Hepatocyte (in vitro differentiated cells): ENCODE measurements around the gene CPLX1.

Experiments used
- EZH2 ChIP-seq: fragments of 200-600 bp; sonication (generic); IDR thresholded peaks from 2 replicates; pipeline ENCODE4 v1.6.1; 2016; ENCODE audit warnings: antibody characterized with exemption, mild to moderate bottlenecking, borderline replicate concordance
- EZH2phosphoT487 ChIP-seq: fragments of 200-600 bp; sonication (generic); IDR thresholded peaks from one replicate; pipeline ENCODE4 v1.6.1; 2018; ENCODE audit warnings: antibody characterized with exemption, mild to moderate bottlenecking, low read depth, moderate library complexity; ENCODE audit not compliant: unreplicated experiment, severe bottlenecking
- TF ChIP-seq, protein P1 (sequence below): fragments of 200-600 bp; sonication (generic); IDR thresholded peaks from 2 replicates; pipeline ENCODE4 v1.5.1; 2016; ENCODE audit warnings: antibody characterized with exemption, mild to moderate bottlenecking; ENCODE audit not compliant: poor library complexity

DNA sequence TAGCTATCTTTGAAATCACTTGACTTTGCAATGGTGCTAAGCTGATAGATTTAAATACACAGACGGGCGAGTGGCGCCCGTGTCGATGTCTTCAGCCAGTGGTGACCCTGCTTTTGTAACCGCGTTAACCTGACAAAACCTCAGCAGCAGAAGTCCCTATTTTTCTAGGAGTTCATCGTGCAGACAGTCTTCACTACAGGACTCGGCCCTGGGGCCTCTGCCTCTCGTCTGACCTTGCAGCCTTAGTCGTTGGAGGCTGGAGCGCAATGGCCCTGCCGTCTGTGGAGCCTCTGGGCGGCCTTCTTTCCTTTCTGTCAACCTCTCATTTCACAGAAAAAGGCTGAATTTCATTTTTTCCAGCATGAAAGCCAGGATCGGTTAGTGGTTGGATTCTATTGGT is 57.9 kb downstream of the CPLX1 start:
- TF ChIP-seq, protein P1, sequence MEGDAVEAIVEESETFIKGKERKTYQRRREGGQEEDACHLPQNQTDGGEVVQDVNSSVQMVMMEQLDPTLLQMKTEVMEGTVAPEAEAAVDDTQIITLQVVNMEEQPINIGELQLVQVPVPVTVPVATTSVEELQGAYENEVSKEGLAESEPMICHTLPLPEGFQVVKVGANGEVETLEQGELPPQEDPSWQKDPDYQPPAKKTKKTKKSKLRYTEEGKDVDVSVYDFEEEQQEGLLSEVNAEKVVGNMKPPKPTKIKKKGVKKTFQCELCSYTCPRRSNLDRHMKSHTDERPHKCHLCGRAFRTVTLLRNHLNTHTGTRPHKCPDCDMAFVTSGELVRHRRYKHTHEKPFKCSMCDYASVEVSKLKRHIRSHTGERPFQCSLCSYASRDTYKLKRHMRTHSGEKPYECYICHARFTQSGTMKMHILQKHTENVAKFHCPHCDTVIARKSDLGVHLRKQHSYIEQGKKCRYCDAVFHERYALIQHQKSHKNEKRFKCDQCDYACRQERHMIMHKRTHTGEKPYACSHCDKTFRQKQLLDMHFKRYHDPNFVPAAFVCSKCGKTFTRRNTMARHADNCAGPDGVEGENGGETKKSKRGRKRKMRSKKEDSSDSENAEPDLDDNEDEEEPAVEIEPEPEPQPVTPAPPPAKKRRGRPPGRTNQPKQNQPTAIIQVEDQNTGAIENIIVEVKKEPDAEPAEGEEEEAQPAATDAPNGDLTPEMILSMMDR: no peak
- TF ChIP-seq EZH2phosphoT487 (no peak), EZH2 (no peak)
